NCI-H524 treated with DMSO at 0.1 percent for 48 hours (cell line): ENCODE results near the gene SHH.

Experiments
- DNase-seq: peaks from one replicate; lab custom pipeline; 2025; lab: John Stamatoyannopoulos, UW

SHH gene

DNA sequence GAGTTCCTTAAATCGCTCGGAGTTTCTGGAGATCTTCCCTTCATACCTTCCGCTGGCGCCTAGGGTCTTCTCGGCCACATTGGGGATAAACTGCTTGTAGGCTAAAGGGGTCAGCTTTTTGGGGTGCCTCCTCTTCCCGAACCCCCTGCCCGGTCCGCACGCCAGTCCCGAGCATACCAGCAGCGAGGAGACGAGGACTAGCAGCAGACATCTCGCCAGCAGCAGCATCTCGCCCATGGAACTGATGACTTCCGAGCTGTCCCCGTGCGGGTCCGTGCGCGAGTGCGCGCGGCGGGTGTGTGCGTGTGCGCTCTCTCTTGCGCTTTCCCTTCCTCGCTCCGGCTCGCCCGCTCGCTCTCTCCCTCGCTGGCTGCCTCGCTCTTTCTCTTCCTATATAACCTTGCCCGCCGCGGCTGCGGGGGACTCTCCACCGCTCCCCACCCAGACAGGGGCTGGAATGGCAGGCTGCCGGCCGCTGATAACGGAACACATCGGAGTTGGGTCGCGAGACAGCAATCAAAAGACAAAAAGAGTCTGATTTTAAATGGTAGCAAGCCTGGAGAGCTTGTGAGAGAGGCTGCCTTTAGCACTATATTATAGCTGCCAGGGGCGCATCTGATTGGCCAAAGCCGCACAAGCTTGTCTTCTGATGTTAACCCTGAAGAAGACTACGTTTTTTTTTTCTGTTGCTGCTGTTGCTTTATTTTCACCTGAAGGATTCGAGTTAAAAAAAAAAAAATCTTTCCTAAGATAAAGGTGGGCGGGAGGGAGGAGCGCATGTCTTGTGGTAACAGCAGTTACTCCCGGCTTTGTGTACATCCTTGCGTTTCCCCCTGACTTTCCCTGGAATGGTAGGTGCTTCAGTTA lies at the start of gene SHH:
Gene SHH, minus strand, starts transcription at position 569 of the 867 bp plus-strand sequence. Its CDS starts 341 bp downstream, at position 228.
- no peak for DNase-seq

DNA sequence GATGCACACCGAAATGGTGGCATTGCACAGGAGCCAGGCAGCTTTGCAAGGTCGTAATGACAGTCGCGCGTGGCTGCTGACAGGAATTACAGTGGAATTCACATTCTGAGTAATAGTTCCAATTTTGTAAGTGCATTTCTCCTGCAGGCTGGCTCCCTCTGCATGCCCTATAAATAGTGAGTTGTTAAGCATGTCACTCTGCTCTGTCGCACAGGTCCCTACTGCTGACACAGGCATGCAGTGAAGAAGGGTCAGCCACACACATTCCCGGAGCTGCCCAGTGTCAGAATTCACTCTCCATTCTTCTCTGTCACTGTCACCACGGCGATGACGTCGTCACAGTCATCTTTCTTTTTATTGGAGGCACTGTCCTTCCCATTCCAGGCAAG lies 49.2 kb upstream of the SHH start:
- no peak for DNase-seq

DNA sequence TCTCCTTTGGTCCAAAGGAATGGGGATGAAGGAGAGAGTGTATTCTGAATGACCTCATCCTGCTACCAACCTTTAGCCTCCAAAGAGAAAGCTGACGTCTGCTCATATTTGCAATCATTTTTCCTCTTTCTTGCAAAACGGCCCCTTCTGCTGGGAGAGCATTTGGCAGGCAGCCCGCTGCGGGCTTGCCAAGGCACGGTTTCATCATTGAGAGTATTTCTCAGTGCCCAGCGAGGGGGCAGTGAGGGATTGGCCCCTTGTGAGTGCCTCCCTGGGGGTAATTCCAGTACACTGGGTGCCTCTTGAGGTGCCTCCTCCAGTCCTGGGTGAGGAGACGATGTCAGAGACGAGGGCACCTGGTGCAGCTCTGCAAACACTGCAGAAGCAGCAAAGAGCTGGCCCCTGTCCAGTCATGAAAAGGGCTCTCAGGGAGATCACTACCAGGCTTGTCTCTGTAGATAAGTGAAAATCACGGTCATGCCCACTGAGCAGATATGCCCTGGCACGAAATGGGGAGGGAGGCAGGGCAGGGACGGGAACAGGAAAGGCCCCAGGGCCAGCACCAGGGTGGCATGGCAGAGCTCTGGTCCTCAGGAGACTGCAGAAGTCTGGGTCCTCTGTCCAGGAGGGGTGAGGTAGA lies 48.7 kb upstream of the SHH start:
- no peak for DNase-seq

DNA sequence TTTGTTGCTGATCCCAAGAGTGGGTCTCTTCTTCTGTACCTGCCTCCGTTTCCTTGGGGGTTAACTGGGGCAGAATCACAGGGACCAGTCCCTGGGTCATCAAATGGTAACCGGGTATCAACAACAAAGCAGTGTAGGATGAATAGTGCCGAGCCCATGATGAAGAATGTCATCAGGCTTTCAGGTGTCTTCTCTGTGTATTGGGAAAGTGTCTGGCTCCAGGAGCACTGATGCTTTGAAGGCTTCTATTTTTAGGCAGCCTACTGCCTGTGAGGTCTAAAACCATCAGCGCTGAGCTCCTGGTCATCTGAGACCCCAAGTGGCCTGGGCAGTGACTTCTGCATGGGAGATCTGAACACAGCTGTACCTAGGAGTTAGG lies 48.2 kb upstream of the SHH start:
- no peak for DNase-seq

DNA sequence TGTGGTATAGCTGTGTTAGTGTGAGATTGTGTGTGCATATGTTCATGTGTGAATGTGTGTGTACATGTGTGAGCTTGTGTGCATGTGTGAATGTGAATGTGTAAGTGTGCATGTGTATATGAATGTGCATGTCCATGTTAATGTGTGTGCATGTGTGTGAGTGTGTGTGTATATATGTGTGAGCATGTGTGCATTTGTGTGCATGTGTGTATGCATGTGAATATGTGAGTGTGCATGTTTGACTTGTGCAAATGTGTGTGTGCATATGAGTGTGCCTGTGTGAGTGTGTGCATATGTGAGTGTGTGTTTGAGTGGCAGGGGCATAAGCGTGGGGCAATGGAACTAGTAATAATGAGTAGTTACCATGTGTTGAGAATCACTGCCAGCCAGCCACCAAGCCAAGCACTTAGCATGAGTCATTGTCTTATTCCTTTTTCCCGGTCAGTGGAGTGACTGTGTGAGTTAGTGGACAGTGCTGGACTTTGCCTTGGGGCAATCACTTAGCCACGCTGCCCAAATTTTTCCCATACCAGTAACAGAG lies 46.3 kb upstream of the SHH start:
- no peak for DNase-seq

DNA sequence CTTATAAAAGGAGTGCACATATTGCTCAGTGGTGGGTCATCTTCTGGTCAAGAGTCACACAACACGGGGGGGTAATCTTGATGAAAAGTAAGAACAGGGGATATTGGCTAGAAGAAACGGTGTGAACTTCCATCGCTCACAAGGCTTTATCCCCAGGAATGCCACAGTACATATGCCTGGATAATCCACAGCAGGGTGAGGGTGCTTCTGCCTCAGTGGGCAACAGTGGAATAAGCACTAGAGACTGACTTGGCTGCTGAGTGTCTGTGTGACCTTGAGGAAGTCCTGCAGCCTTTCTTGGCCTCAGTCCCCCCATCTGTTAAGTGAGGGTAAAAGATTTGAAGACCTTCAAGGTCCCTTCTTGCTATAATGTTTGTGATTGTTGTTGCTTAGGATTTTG lies 44.9 kb upstream of the SHH start:
- DNase-seq, result no peak

DNA sequence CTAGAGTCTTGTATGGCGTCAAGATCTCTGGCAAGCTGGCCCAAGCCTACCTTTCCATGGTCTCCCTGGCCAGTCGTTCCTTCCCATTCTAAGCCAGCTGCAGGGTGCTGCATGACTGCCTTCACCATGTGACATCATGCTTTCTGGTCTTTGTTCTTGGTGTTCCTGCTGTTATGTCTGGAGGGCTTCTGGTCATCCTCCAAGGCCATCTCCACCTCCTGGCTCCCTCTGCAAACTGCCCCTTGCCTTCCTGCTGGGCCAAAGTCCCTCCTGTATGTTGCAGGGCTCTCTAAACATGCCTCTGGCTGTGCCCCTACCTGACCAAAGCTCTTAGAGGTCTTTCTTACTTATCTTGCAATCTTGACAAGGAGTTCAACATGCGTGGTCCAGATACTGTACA lies 44.4 kb upstream of the SHH start:
- DNase-seq, result no peak

DNA sequence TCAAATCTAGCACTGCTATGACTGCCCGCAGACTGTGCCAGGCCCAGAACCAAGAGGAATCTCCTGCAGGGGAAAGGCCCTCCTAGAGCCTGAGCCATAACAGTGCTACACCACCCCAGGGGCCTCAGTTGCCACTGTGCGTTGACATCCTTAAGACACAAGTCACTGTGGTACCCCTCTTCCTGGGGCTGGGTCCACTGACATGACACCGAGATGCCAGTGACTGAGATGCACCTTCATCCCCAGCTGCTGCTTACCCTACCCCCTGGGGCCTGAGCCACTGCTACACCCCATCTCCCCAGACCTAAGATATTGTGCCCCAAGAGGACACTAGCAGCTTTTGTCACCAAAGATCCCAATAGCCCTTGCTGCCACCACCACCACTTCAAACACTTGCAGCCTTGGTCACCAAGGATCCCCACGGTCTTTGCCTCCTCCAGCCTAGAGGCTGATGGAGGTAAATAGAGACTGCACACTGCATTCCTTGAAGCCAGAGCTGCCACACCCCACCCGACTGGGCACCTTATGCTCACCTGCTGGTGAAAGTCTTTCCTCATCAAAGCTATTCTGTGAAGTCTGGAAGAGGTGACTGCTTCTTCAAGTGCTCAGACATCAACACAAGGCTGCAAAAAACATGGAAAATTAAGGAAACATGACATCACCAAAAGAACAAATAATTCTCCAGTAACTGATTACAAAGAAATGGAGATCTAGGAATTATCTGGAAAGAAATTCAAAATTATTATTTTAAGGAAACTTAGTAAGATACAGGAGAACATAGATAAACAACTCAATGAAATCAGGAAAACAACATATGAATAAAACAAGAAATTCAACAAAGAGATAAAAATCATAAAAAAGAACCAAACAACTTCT lies 40.4 kb upstream of the SHH start:
- no peak for DNase-seq

DNA sequence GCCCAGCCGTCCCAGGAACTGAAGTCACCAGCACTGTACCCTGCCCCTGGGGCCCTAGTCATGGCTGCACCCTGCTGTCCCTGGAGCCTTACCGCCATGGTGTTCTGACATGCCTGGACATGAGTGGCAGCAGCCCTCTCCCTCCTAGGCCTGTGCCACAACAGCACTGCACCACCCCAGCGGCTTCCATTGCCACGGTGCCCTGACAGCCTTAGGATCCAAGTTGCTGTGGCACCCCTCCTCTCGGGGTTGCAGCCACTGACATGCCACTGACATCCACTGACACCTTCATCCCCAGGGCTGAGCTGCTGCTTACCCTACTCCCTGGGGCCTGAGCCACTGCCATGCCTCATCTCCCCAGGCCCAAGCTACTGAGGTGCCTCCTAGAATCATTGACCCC lies 39.6 kb upstream of the SHH start:
- no peak for DNase-seq

DNA sequence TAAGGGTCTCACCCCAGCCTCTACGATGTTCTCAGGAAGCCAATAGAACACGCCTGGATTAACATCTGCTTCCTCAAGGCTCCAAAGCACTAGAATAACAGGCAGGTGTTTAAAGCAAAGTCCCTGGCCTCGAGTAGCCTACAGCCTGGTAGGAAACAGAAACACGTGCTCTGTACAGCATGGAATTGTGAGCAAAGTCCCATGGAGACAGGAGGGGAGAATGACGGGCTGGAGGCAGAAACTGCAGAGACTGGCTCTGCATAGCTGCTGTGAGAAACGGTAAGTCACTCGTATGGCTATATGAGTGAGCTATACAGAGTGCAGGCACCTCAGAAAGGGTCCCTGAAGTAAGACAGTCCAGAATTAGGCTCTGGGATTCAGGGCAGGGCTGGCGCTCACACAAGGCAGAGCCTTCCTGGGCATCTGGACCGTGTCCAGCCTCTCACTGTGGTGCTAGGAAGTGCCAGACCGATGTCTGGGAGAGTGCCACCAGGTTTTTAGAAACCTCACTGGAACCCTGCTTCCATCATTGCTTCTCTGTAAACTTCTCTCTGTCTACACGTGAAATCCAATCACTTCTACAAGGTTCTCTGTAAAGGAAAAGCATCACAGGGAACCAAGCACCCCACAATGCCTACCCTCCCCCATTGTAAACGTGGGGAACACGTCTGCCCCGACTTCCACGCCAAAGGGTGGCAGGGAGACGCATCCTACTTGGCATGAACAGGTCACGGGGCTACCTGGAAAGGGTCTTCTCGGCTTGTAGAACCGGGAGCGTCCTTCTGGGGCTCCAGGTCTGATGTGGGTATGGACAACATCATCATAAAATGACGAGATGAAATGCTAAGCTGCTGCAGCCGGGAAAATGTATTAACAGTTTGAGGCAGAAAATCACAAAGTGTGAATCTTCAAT lies 38.8 kb upstream of the SHH start:
- no peak for DNase-seq

DNA sequence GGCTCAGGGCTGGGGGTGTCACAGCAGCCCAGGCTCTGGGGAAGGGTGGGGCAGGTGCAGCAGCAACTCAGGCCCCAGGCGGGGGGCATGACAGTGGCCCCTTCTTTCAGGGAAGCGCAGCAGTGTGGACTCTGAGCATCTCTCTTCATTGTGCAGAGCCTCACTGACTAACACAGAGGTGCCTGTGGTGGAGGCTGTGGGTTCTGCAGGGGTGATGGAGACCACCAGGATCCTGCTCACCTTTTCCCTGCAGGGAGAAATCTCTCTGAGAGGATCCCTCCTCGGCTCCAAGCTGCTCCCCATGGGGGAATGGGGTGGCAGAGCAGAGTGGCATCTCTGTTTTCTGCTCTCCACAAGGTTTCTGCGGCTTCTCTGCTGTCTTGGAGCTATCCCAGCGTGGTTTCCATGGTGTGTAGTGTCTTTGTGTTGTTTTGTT lies 37.8 kb upstream of the SHH start:
- DNase-seq, result no peak

DNA sequence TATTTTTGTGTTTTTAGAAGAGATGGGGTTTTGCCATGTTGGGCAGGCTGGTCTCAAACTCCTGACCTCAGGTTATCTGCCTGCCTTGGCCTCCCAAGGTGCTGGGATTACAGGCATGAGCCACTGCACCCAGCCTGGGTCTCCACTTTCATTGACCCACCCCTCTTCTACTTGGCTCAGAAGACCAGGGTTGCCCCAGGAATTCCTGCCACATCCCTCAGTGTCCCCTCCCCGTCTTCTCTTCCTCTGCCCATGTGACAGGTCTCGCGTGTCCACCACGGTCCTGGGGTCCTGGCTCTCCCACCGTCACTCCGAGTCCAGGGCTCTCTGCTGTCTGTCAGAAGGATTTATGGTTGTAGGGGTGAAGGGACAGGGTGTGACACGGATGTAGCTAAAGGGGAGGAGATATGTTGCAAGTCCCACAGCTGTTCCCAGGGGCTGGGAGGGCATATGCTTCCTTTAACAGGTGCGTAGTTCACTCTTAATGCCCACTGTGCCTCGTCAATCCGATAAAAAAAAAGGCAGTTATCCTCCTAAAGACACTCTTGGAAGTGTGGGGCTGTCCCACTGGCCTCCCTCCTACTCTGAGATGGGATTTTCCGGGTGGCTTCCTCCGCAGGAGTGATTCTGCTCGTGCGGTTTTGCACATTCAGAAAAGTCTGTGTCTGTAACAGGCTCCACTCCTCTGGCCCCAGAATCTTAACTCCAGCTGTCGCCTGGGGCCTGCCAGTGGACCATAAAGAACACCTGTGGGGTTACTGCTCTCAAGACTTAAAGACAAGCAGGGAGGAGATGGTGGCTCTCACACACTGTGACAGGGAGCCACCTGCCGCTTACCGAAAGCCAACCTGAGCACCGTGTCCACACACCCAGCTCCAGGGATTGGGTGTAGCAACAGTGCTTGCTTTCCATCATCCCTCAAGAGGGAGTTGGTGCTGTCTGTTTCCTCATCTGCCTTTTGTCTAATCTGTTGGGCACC lies 36.7 kb upstream of the SHH start:
- DNase-seq, result no peak

DNA sequence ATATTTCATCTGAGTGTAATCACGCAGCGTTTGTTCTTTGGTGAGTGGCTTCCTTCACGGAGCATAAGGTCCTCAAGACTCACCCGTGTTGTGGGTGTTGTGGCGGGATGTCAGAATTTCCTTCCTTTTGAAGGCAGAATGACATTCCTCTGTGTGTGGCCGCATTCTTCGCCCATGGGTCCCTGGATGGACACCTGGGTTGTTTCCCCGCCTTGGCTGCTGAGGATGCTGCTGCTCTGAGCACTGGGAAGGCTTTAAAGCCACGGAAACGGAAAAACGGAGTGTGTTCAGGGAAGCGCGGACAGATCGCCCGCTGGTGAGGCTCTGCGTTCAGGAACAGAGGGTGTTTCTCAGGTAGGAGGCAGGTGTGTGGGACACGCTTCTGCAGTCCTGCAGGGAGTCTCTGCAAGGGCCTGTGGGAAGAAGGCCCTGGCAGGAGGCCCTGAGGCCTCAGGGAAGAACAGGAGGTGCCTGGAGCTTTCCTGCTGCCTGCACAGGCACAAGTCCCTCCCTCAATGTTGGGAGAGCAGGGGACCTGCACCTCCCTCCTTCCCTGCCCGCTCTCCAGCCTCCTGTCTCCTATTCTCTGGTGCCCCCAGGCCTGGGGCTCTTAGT lies 35.7 kb upstream of the SHH start:
- DNase-seq, result no peak

DNA sequence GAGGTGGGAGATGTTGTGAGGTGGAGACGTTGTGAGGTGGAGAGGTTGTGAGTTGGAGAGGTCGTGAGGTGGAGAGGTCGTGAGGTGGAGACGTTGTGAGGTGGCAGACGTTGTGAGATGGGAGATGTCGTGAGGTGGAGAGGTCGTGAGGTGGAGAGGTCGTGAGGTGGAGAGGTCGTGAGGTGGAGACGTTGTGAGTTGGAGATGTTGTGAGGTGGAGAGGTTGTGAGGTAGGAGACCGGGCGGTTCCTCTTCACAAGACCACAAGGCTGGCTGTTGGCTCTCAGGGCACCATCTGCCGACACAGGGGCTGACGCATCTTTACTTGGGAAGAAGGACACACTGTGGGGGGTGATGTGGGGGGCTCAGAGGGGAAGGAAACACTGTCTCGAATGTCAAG lies 34.7 kb upstream of the SHH start:
- no peak for DNase-seq

DNA sequence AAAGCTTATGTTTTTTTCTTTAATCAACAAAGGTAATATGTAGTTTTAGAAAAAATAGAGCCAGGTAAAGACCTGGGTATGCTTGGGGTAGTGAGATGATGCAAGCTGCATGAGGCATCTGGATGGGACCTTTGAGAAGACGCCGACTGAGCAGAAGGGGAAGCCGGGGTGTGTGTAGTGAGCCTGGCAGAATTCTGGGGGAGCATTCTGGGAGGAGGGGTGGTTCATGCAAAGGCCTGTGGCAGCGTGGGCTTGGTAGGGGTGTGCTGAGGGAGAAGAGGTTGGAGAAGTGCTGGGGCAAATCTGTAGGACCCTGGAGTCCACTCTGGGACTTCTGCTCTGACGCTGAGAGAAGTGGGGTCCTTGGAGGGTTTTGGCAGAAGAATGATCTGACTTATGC lies 33.9 kb upstream of the SHH start:
- no peak for DNase-seq

DNA sequence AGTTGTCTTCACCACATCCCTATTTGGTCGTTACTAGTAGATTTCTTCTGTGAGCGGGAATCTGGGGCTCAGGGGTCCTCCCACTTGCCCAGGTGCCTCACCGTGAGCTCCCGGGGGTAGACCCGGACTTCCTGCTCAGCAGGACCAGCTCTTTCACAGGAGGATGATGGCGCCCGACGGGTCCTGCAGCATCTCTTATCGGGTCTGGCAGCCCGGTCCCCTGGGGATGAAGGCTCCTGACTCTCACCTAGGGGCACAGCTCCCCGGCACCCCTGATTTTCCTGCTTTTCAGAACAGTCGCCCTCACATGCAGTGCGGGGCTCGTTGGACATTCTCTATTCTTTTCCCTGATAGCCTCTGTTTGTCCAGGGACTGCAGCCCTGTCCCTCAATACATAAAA lies 33.0 kb upstream of the SHH start:
- DNase-seq, result no peak

DNA sequence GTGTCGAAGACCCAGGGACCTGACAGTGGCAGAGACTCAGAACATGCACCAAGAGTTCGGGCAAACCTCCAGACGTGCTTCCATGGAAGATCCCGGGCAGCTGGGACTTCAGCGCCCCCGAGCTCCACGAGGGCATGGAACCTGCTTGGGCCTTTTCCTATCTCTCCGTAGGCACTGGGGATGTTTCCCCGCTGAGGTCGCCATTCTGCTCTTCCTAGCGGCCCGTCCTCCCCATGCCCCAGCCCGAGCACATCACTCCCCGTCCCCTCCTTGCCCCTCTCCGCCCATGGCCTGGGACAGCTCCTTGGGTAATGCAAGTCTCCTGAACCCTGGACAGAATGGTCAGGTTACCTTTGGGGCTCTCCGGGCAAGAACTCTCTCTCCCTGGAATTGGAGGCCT lies 32.3 kb upstream of the SHH start:
- no peak for DNase-seq

DNA sequence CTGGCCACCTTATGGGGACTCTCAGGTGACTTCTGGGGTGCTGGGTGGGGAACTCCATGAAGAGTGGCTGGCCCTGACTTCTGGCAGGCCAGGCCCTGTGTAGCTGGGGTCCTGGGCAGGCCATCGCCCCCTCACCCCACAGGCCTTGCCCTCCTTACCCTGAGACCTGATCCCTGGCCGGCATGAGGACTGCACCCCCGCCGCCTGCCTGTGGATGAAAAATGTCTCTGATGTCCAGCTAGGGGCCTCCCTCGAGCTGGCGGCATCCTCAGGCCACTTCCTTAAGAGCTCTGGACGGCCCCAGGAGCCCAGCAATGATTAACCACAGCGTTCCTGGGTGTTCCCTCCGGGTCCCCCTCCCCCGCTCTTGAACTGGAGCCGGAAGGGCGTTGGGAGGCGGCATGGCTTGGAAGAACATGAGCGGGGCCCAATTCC lies 31.8 kb upstream of the SHH start:
- no peak for DNase-seq

DNA sequence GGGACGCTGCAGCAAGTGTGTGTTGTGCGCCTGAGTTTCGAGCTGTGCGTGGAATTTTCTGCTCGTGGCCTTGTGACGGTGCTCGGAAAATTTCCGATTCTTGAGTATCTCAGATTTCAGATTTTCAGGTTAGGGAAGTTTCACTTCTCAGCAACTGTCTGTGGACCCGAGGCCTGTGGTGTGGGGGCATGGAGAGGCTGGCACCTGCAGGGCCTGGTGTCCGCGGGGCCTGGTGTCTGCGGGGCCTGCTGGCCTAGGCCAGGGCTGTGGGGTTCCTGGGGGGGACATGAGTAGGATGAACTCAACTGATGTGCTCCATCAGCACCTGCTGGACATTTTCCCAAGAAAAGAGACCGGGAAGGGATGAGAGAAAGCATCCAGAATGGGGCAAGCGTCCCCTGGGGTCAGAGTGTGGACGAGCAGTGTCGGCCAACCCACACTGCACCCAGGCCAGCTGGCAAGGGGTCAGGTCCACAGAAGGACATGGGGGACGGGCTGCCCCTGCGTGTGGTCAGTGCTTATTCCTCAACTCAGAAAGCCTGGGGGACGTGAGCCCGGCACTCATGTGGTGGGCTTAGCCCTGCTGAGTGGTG lies 31.3 kb upstream of the SHH start:
- no peak for DNase-seq
